ENCODE data around the gene ATP5ME.

The ATP5ME gene

GRCh38 chr4:632196-632790, 41.8 kb downstream of the ATP5ME start:
- no peak for DNase-seq

DNA sequence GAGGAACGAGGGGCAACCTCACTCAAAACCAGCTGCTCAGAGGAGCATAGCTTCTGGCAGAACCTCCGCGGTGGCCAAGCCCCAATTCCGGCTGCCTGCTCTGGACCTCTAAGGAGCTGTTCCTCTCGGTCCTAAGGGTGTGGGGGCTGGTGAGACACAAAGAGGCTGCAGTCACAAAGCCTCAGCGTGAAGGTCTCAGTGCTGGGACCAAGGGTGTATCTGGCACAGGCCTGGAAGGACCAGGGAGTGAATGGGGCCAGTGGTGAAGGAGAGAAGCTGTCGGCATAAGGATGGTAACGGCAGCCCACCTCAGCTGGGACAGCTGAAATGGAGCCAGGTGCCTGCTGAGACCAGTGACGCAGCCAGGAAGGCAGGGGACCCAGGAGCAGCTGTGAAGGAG, 43.4 kb downstream of the ATP5ME start:
- DNase-seq = no peak

- no peak for DNase-seq
Measured at GRCh38 chr4:629915-630641, 44.0 kb downstream of the ATP5ME start.

- DNase-seq = no peak
Measured at GRCh38 chr4:629636-629914, 44.5 kb downstream of the ATP5ME start.

DNA sequence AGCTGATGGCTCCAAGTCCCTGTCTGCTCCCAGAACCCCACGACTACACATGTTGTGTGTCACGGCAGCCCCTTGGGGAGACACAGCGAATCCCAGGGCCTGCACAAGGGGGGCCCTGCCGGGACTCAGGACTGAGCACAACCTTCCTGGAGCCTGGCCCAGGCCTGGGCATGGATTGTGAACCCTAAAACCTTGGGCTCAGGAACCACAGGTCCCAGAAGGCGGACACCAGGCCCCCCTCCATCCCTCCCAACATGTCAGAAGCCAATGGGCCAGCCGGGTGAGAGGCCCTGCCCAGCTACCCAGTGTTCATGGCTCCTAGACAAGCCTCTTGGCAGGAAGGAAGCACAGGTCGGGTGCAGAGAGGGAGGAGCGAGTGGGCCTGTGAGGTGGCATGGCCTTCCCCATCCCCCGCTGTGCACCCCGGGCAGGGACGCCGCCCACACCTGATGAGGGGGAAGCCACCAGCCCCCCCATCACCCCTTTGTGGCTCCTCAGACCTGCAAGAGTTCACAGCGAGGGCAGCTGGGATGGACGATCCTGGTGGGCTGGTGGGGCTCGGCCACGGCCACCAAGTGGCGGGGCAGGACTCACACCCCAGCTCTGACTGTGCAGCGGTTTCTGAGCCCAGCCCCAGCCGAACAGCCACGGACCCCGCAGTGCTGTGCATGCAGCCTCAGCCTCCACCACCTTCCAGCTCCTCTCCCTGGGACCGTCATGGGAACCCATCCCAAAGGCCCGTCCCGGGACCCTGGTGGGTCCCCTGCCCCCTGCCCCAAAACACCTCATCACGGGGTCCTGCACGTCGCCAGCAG, 45.0 kb downstream of the ATP5ME start:
- no peak for DNase-seq

- no peak for DNase-seq
Measured at GRCh38 chr4:628311-628741, 45.8 kb downstream of the ATP5ME start.

- no peak for DNase-seq
Measured at GRCh38 chr4:627347-628125, 46.5 kb downstream of the ATP5ME start.

GRCh38 chr4:626201-627091, 47.6 kb downstream of the ATP5ME start:
- DNase-seq = no peak

GRCh38 chr4:625631-626161, 48.4 kb downstream of the ATP5ME start:
- no peak for DNase-seq

DNA sequence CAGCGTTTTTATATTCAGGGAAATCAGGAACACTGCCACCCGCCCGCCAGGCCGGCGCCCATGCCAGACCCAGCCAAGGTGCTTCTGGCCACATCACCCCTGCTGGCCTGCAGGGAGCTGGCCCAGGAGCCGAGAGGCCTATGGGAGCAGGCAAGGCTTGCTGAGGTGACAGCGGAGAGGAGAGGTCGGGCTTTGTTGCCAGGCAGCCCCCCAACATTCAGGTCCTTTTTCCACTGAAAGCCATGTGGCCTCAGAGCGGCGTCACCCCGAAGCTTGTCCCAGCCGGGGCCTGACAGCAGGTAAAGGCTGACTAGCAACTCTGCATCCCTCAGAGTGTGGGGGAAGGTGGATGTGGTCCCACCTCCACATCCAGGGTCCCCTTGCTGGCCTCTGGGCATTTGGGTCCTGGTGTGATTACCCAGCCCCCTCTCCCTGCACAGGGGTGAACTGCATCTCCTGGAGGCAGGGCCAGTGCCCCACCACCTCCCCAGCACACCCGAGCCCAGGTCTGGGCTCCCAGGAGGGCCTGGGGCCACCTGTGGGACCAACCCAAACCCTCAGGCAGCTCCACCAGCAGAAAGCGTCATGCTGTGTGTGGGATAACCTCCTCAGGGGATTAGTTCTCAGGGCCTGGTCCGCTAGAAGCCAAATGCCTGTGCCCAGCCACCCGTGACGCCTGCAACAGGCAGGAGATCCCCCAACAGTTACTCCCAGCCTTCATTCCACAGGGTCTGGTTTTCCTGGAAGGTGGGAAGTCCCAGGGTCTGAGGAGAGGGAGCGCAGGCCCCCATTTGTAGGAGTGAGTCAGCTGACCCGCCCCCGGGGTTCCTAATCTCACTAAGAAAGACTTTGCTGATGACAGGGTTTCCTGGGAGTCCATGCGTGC, 49.1 kb downstream of the ATP5ME start, which contains the start of gene PDE6B:
TSS of gene PDE6B (plus strand) at position 869 of the 886 bp plus-strand sequence. CDS start 54 bp downstream, outside the sequence.
- DNase-seq = no peak

DNA sequence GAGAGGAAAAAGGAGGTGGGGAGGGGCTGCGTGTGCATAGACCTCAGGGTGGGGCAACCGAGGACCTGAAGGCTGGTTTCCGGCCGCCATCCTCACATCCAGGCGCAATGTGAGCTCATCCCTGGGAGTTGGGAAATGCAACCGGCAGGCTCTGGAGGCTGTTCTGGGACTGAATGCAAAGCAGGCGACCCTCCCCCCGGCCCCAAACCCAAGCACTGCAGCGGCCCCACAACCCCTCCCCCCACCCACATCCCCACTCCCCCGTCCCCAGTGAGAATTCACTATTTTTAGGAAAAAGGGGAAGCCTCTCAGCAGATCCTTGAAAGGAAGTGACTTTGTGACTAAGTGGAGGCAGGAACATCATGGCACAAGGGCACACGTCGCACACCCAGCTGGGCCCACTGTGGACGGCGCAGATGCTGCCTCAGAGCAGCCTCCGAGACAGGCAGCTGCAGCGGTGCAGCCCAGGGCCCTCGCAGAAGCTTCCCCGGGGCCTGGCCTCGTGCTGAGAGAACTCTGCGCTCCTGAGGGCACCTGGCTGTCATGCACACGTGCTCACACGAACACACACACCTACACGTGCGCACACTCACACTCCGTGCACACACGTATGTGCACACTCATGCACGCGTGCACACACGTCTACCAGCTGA, 50.0 kb downstream of the ATP5ME start:
- DNase-seq = no peak

GRCh38 chr4:622996-623913, 50.8 kb downstream of the ATP5ME start:
- DNase-seq = no peak
